Kidney (tissue), 14 donors: ENCODE data around the gene SAMD13. TPM values are rescaled to one million over a fixed set of nuclear protein-coding genes. Genes with fewer than 3 reads are reported as not detected.

ENCODE experiments used
- DNase-seq, 5 donors: peaks; one replicate each; pipeline ENCODE4 v3.0.0-alpha.2; 2013 to 2020
- FAIRE-seq: peaks from 2 replicates; lab custom pipeline; 2012; peaks lifted over from hg19 to GRCh38; lab: Jason Lieb, UNC
- H3K27ac ChIP-seq, 2 donors: one replicate each; pipeline ENCODE4 v1.7.0; 2013; ENCODE audit warnings: low read depth in 2 of 2, low read length in 2 of 2, inconsistent platforms in 1 of 2
- H3K27me3 ChIP-seq: one replicate; pipeline ENCODE4 v1.7.1; 2013; ENCODE audit warnings: low read length, inconsistent platforms; ENCODE audit not compliant: control insufficient read depth, insufficient read depth
- H3K36me3 ChIP-seq, 3 donors: one replicate each; pipeline versions ENCODE4 v1.7.0 to v1.7.1; 2013; ENCODE audit warnings: low read length in 3 of 3, control low read depth in 1 of 3, inconsistent platforms in 1 of 3; ENCODE audit not compliant: insufficient read depth in 3 of 3, control insufficient read depth in 2 of 3
- H3K4me1 ChIP-seq, 3 donors: one replicate each; pipeline versions ENCODE4 v1.7.0 to v1.7.1; 2013; ENCODE audit warnings: low read length in 3 of 3, inconsistent platforms in 1 of 3, low read depth in 1 of 3; ENCODE audit not compliant: control insufficient read depth in 2 of 3, insufficient read depth in 2 of 3
- H3K4me3 ChIP-seq, 3 donors: one replicate each; pipeline versions ENCODE4 v1.7.0 to v1.8.1; 2013; ENCODE audit warnings: low read length in 3 of 3, control low read depth in 1 of 3, inconsistent platforms in 1 of 3
- H3K9ac ChIP-seq, 3 donors: one replicate each; pipeline versions ENCODE4 v1.7.0 to v1.7.1; 2013; ENCODE audit warnings: low read length in 3 of 3, control low read depth in 1 of 3, inconsistent platforms in 1 of 3
- H3K9me3 ChIP-seq, 3 donors: one replicate each; pipeline versions ENCODE4 v1.7.0 to v1.7.1; 2013; ENCODE audit warnings: low read length in 3 of 3, control low read depth in 1 of 3, inconsistent platforms in 1 of 3; ENCODE audit not compliant: control insufficient read depth in 2 of 3, insufficient read depth in 1 of 3
- CTCF ChIP-seq: IDR thresholded peaks from 3 replicates; pipeline ENCODE4 v1.5.1; 2012; ENCODE audit warnings: mild to moderate bottlenecking, moderate library complexity, borderline replicate concordance; ENCODE audit not compliant: insufficient read depth; ENCODE audit errors: extremely low read depth
- intact Hi-C: fragments of 100-400 bp; cut with DNase I; formaldehyde crosslinking; loops from one replicate; pipeline ENCODE4 v1.11.1; 2022
- polyA plus RNA-seq: library from polyadenylated mRNA; stranded (reverse); fragments of 350-450 nt; fragmentation: Illumina TruSeq; extraction: RNeasy Lipid Tissue Mini Kit (QIAGEN cat#74804); gene quantifications from one replicate; pipeline ENCODE4 v1.2.3, GENCODE V29; 2014; ENCODE audit warnings: low read depth, low replicate concordance; ENCODE audit not compliant: insufficient read depth
- total RNA-seq: library from RNA; stranded (reverse); fragmentation: NEBNext Ultra II Directional; extraction: Animal tissue kit (Norgen Biotek cat#: 25700); gene quantifications from one replicate; pipeline ENCODE4 v1.2.1, GENCODE V29; 2021
- donor health status: control.
- donor health status: control.
- donor health status: control.
- donor health status: control.
- donor health status: control.
- donor health status: DM: yes; HTN: yes; CAD: no.
- donor health status: Normal renal cell carcinoma (clear cell type).

The SAMD13 gene
- total and polyA plus RNA-seq, 2 donors from 2014 or later: 2.9 to 4.5 TPM

- no peaks in the 10 kb centered on the region for H3K4me1 ChIP-seq
- no peaks in the 10 kb centered on the region for H3K36me3 ChIP-seq
- DNase-seq (no peak), FAIRE-seq (no peak)
- intact Hi-C loops: no loop called here
- no peaks in the 10 kb centered on the region for H3K9me3 ChIP-seq
- TF ChIP-seq CTCF: no peak
- no peak overlapping the region for H3K9ac ChIP-seq
- no peak overlapping the region for H3K27ac ChIP-seq
- H3K27me3 ChIP-seq: no peaks in the 10 kb centered on the region
- no peak overlapping the region for H3K4me3 ChIP-seq
Observed at GRCh38 chr1:84376000-84376910, 74.7 kb downstream of the SAMD13 start.

GRCh38 chr1:84377480-84378095 is 76.1 kb downstream of the SAMD13 start:
- H3K9me3 ChIP-seq: no peaks in the 10 kb centered on the region
- no peaks in the 10 kb centered on the region for H3K4me1 ChIP-seq
- no peaks in the 10 kb centered on the region for H3K27me3 ChIP-seq
- intact Hi-C loops: no loop called here
- H3K27ac ChIP-seq: no peak overlapping the region
- no peak overlapping the region for H3K4me3 ChIP-seq
- FAIRE-seq (no peak), DNase-seq (no peak)
- TF ChIP-seq CTCF: no peak
- H3K9ac ChIP-seq: no peak overlapping the region
- H3K36me3 ChIP-seq: no peaks in the 10 kb centered on the region

GRCh38 chr1:84379138-84379916 is 77.8 kb downstream of the SAMD13 start:
- Histone ChIP-seq H3K9me3 (no peaks in the 10 kb centered on the region), H3K27me3 (no peaks in the 10 kb centered on the region), H3K9ac (no peak overlapping the region), H3K27ac (no peak overlapping the region), H3K4me1 (no peaks in the 10 kb centered on the region), H3K36me3 (no peaks in the 10 kb centered on the region), H3K4me3 (no peak overlapping the region)
- no peak for TF ChIP-seq CTCF
- intact Hi-C loops: no loop called here
- DNase-seq: no peak
- no peak for FAIRE-seq
